Right atrium auricular region (tissue), 2 donors: ENCODE results near the gene ZNF143. TPM values are rescaled to one million over a fixed set of nuclear protein-coding genes. Genes with fewer than 3 reads are reported as not detected.

Experiments
- DNase-seq: peaks from one replicate; pipeline ENCODE4 v3.0.0-alpha.2; 2019; ENCODE audit warnings: low spot score
- H3K27ac ChIP-seq, 2 donors: fragments of 200-600 bp; sonication (generic); 1 replicate in 1 of 2; 2 replicates in 1 of 2; pipeline ENCODE4 v1.5.1; 2016 to 2019
- H3K27me3 ChIP-seq, 2 donors: fragments of 200-600 bp; sonication (generic); one replicate each; pipeline versions ENCODE4 v1.5.1 to v1.6.0; 2017 to 2019
- H3K36me3 ChIP-seq: fragments of 200-600 bp; sonication (generic); one replicate; pipeline ENCODE4 v1.5.1; 2016
- H3K4me1 ChIP-seq, 2 donors: fragments of 200-600 bp; sonication (generic); one replicate each; pipeline versions ENCODE4 v1.5.1 to v1.6.0; 2017 to 2019
- H3K4me3 ChIP-seq, 2 donors: fragments of 200-600 bp; sonication (generic); 1 replicate in 1 of 2; 2 replicates in 1 of 2; pipeline ENCODE4 v1.5.1; 2017 to 2019; ENCODE audit warnings: mild to moderate bottlenecking in 1 of 2, moderate library complexity in 1 of 2
- H3K9me3 ChIP-seq, 2 donors: fragments of 200-600 bp; sonication (generic); one replicate each; pipeline ENCODE4 v1.5.1; 2019
- total RNA-seq, 2 donors: library from RNA; depleted of rRNA; stranded (reverse); fragments of >200 nt; gene quantifications; one replicate each; pipeline ENCODE4 v1.1.0, GENCODE V29; 2016
- TF ChIP-seq, protein P1 (sequence below), 2 donors: fragments of 200-600 bp; sonication (generic); IDR thresholded peaks; one replicate each; pipeline ENCODE4 v1.5.1; 2019; ENCODE audit warnings: antibody characterized with exemption in 2 of 2

The ZNF143 gene
- total RNA-seq, 2 donors from 2014 or later: 19.0 to 22.8 TPM

DNA sequence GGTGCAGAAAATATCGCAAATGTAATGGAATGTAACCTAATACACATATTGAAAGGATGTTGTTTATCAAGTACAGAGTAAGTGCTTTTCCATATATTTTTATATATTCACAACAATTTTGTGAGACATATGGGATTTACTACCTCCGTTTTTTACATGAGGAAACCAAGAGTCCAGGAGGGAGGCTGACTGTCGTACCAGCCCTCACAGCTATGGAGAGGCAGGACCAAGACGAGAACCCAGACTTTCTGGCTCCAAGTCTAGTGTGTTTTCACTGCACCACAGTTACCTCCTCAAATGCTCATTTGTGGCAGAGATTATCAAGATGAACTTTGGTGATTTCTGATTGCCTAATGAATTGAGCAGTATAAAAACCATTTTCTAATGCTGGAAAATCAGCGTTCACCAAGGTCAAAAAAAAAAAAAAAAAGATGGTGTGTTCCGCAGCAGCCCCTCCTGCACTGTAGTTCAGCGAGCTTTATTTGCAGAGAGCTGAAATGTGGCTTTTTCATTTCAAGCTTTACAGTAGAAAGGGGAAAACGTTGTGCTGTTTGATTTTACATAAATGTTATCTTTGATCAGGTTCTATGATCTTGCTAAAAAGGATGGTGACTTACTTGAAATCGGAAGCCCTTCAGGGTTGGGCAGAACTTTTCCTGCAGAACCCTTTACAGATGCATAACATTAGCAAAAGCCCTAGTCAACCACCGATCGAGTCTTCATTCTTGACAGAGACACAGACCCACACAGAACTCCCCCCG, 67.9 kb downstream of the ZNF143 start:
- no peaks in the 10 kb centered on the region for H3K9me3 ChIP-seq
- TF ChIP-seq, protein P1, sequence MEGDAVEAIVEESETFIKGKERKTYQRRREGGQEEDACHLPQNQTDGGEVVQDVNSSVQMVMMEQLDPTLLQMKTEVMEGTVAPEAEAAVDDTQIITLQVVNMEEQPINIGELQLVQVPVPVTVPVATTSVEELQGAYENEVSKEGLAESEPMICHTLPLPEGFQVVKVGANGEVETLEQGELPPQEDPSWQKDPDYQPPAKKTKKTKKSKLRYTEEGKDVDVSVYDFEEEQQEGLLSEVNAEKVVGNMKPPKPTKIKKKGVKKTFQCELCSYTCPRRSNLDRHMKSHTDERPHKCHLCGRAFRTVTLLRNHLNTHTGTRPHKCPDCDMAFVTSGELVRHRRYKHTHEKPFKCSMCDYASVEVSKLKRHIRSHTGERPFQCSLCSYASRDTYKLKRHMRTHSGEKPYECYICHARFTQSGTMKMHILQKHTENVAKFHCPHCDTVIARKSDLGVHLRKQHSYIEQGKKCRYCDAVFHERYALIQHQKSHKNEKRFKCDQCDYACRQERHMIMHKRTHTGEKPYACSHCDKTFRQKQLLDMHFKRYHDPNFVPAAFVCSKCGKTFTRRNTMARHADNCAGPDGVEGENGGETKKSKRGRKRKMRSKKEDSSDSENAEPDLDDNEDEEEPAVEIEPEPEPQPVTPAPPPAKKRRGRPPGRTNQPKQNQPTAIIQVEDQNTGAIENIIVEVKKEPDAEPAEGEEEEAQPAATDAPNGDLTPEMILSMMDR (IDR thresholded peaks at IDR 0.05): no peak
- peaks cover 0 to 17% of the 10 kb centered on the region in 2 donors for H3K4me1 ChIP-seq
- no peaks in the 10 kb centered on the region for H3K27me3 ChIP-seq
- H3K27ac ChIP-seq: peak overlapping the region in 1 of 2 donors; percentile 19
- H3K4me3 ChIP-seq: no peak overlapping the region
- H3K36me3 ChIP-seq: peaks cover 17% of the 10 kb centered on the region
- no peak for DNase-seq

DNA sequence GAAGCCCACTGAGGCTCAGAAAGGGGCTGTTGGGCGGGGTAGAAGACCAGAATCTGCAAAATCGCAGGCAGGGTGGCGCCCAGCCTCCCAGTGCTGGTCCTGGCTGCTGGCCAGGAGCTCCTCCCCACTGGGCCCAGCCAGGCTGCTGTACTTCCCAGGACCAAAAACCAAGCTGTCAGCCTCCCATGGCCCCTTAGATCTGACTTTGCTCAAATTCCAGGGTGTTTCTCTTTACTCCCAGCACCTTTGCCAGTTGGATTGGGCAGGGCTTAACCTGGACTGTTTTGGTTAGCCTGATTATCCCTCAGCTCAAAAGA, 68.5 kb downstream of the ZNF143 start:
- Histone ChIP-seq H3K4me3 (no peak overlapping the region), H3K4me1 (peaks cover 0 to 17% of the 10 kb centered on the region in 2 donors), H3K9me3 (no peaks in the 10 kb centered on the region), H3K27ac (peak overlapping the region; percentile 19 to 46), H3K27me3 (no peaks in the 10 kb centered on the region), H3K36me3 (peaks cover 17% of the 10 kb centered on the region)
- TF ChIP-seq, protein P1 (IDR thresholded peaks at IDR 0.05): no peak
- no peak for DNase-seq

DNA sequence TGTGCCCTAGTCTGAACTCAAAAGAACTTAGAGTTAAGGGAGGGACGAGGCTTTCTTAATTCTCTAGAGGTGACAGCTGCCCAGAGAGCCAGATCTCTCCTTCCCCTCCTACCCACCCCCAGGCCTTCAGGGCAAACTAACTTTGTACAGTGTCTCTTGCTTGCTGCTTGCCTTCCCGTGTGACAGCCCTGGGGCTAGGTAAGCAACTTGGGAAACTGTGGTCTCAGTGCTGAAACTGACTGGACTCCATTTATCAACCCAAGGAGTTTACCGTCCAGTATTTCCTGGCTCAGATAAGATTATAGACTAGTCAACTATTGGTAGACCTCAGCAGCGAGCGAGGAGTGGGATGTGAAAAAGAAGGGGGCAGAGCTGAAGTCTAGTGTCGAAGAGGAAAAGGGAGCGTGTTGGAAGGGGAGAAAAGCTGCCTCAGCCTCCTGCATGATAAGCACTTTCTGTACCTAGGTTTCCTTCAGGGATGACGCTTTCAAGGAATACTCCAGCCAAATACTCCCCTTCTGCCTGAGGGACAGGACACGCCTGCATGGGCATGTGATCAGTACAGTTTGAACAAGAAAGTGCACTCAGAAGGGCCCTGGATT, 69.3 kb downstream of the ZNF143 start:
- no peaks in the 10 kb centered on the region for H3K9me3 ChIP-seq
- no peak overlapping the region for H3K27ac ChIP-seq
- TF ChIP-seq, protein P1 (IDR thresholded peaks at IDR 0.05): no peak
- H3K4me1 ChIP-seq: peaks cover 0 to 17% of the 10 kb centered on the region in 2 donors
- no peak for DNase-seq
- H3K27me3 ChIP-seq: no peaks in the 10 kb centered on the region
- peaks cover 15% of the 10 kb centered on the region for H3K36me3 ChIP-seq
- no peak overlapping the region for H3K4me3 ChIP-seq

GRCh38 chr11:9530901-9531625, 70.3 kb downstream of the ZNF143 start:
- DNase-seq: no peak
- Histone ChIP-seq H3K27ac (no peak overlapping the region), H3K27me3 (no peaks in the 10 kb centered on the region), H3K36me3 (peaks cover 5% of the 10 kb centered on the region), H3K9me3 (no peaks in the 10 kb centered on the region), H3K4me1 (peaks cover 0 to 17% of the 10 kb centered on the region in 2 donors), H3K4me3 (no peak overlapping the region)
- TF ChIP-seq, protein P1 (IDR thresholded peaks at IDR 0.05): no peak

- Histone ChIP-seq H3K4me1 (peaks cover 0 to 9% of the 10 kb centered on the region in 2 donors), H3K9me3 (no peaks in the 10 kb centered on the region), H3K27ac (no peak overlapping the region), H3K4me3 (no peak overlapping the region), H3K36me3 (no peaks in the 10 kb centered on the region), H3K27me3 (no peaks in the 10 kb centered on the region)
- TF ChIP-seq, protein P1 (IDR thresholded peaks at IDR 0.05): no peak
- DNase-seq: no peak
Measured at GRCh38 chr11:9533058-9533457, 72.2 kb downstream of the ZNF143 start.
